GM06990 (cell line): ENCODE data around the gene UPK3A.
A peak's percentile ranks its signal among the peaks of the same experiment; 100 is the strongest.

Source experiments
- DNase-seq: peaks from one replicate; pipeline ENCODE4 v3.0.0-alpha.2; 2011; ENCODE audit not compliant: insufficient read length; ENCODE audit errors: extremely low read depth
- H3K27me3 ChIP-seq: replicated peaks from 2 replicates; pipeline ENCODE4 v1.6.0; 2011; ENCODE audit warnings: low read length; ENCODE audit not compliant: control insufficient read depth, insufficient read depth
- H3K36me3 ChIP-seq: 2 replicates; pipeline ENCODE4 v1.5.1; 2011; ENCODE audit warnings: low read length; ENCODE audit not compliant: control insufficient read depth, insufficient read depth
- H3K4me3 ChIP-seq: replicated peaks from 2 replicates; pipeline ENCODE4 v1.5.1; 2011; ENCODE audit warnings: low read depth, mild to moderate bottlenecking, control low read depth, low read length
- TF ChIP-seq, protein P1 (sequence below): IDR thresholded peaks from 2 replicates; pipeline ENCODE4 v1.5.1; 2011; ENCODE audit warnings: low read length, control low read depth, mild to moderate bottlenecking, inconsistent platforms; ENCODE audit not compliant: insufficient read depth, poor library complexity, severe bottlenecking

The UPK3A gene

GRCh38 chr22:45262195-45262930 is 22.4 kb upstream of the UPK3A start:
- TF ChIP-seq, protein P1, sequence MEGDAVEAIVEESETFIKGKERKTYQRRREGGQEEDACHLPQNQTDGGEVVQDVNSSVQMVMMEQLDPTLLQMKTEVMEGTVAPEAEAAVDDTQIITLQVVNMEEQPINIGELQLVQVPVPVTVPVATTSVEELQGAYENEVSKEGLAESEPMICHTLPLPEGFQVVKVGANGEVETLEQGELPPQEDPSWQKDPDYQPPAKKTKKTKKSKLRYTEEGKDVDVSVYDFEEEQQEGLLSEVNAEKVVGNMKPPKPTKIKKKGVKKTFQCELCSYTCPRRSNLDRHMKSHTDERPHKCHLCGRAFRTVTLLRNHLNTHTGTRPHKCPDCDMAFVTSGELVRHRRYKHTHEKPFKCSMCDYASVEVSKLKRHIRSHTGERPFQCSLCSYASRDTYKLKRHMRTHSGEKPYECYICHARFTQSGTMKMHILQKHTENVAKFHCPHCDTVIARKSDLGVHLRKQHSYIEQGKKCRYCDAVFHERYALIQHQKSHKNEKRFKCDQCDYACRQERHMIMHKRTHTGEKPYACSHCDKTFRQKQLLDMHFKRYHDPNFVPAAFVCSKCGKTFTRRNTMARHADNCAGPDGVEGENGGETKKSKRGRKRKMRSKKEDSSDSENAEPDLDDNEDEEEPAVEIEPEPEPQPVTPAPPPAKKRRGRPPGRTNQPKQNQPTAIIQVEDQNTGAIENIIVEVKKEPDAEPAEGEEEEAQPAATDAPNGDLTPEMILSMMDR = no peak
- no peaks in the 10 kb centered on the region for H3K36me3 ChIP-seq
- no peak overlapping the region for H3K4me3 ChIP-seq
- H3K27me3 ChIP-seq = no peaks in the 10 kb centered on the region
- no peak for DNase-seq

DNA sequence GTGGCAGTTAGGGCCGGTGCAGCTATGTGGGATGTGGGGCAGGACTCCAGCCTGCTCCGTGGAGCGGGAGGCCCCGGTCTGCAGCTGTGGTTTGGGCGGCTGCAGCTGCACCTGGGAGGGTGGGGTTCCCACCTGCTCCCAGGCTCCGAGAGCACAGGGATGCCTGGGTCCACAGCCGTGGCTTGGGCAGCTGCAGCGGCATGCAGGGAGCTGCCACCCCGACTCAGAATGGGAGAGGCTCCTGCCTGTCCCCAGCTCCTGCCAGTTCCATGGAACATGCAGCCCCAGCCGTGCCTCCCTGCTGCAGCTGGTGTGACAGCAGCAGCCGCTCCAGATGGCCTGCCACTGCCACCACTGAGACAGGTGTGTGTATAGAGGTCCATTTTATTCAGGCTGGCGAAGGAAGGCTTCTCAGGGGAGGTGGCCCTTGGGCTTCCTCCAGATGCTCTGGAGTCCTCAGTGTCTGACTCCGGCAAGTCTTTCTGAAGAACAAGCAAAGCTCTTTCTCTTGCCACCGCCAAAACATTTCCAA is 21.8 kb upstream of the UPK3A start:
- no peak for DNase-seq
- H3K27me3 ChIP-seq = no peaks in the 10 kb centered on the region
- peak overlapping the region; percentile 12; the same call in 1 of the 2 replicates for H3K4me3 ChIP-seq

DNA sequence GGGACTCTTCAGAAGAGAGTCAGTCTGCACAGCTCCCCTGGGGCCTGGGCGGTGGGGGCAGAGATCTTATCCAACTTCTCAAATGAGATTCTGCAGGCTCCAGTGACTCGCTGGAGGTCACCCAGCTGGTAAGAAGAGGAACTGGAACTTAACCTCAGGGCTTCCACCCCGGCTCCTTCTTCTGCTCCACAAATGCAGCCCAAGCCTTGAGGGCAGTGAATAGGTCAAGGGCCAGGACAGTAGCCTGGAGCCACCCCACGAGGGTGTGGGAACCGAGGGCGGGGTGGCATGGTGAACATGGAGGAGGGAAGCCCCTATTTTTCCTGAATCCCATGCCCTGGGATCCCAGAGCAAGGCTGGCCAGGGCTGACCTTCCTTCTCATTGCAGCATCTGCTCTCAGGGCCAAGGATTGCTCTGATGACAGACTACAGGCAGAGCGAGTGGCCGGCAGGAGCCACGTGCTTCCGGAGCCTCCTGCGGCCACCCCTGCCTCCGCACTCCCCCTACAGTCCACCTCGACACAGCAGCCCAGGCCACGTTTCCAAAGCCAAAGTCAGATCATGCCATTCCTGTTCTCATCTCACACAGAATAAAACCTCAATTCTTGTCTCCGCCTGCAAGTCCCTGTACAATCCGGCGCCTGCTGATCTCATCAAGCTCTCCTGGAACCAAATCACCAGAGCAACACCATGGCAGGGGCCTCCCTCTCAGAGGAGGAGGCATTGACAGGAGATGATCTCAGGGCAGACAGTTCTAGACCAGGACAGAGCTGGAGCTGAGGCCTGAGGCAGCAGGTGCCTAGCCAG is 21.1 kb upstream of the UPK3A start:
- Histone ChIP-seq H3K36me3 (no peaks in the 10 kb centered on the region), H3K4me3 (no peak overlapping the region), H3K27me3 (no peaks in the 10 kb centered on the region)
- peak; percentile 85 for DNase-seq
- TF ChIP-seq, protein P1 = peak; percentile 77

More for the DNA sequence above, 21.8 kb upstream of the UPK3A start:
- no peaks in the 10 kb centered on the region for H3K36me3 ChIP-seq
- TF ChIP-seq, protein P1 = no peak

DNA sequence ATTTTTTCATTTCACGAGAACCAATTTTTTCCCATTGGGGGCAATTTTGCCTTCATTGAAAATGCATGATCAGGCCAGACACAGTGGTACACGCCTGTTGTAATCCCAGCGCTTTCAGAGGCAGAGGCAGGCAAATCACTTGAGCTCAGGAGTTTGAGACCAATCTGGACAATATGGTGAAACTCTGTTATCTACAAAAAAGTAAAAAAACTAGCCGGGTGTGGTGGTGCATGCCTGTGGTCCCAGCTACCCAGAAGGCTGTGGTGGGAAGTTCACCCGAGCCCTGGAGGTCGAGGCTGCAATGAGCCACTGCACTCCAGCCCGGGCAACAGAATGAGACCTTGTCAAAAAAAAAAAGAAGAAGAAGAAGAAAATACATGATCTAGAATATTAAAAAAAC is 19.2 kb upstream of the UPK3A start:
- TF ChIP-seq, protein P1 = no peak
- no peak for DNase-seq
- no peaks in the 10 kb centered on the region for H3K27me3 ChIP-seq
- H3K4me3 ChIP-seq = no peak overlapping the region
- H3K36me3 ChIP-seq = no peaks in the 10 kb centered on the region

DNA sequence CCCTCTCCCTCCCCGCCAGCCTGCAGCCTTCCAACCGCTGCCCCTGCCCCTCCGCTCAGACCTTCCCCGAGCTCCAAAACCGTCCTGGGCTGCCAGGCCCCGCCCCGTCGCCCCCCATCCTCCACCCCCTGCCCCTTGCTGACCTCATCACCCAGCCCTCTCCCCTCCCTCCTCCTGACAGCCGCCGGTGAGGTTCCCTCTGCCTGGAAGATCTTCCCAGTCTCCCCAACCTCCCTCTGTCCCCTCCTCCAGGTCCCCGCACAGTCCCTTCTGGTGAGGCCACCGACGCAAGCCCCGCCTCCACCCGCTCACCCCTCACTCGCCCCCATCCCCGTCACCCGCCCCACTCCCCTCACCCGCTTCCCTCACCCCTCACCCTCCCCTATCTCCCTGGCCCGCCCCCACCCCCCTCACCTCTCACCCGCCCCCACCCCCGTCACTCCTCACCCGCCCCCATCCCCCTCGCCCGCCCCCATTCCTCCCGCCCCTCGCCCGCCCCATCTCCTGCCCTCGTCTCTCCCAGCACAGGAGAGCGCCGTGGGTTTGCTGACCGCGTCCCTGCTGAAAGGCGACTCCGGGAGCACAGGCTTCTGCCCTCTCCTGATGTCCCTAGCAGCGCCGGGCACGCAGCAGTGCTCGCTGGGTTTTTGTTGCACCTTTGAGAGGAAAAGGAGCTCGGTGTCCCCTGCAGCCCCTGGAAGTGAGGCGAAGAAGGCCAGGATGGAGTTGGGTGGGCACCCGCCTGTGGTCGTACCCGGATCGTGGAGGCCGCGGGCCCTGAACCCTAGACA is 16.4 kb upstream of the UPK3A start:
- Histone ChIP-seq H3K36me3 (no peaks in the 10 kb centered on the region), H3K27me3 (no peaks in the 10 kb centered on the region), H3K4me3 (peak overlapping the region; percentile 62)
- TF ChIP-seq, protein P1 = no peak
- no peak for DNase-seq
